MCF 10A (cell line): ENCODE results near the gene KSR1. TPM values are rescaled to one million over a fixed set of nuclear protein-coding genes. Genes with fewer than 3 reads are reported as not detected.

Experiments
- BruUV-seq: library from RNA; stranded (reverse); fragments of 400-500 nt; replicated peaks from 2 replicates; lab custom pipeline; 2021; lab: Mats Ljungman, UMichigan
- CTCF ChIA-PET: fragments of 300-600 bp; sonication (Branson Sonifier 250); formaldehyde crosslinking; extraction: SDS; loops from one replicate; lab custom pipeline; 2021; ENCODE audit warnings: antibody characterized with exemption, inconsistent platforms; lab: Yijun Ruan, JAX
- POLR2A ChIA-PET: fragments of 300-600, 350-650 bp; sonication (Branson Sonifier 250); formaldehyde crosslinking; extraction: SDS; loops from one replicate; lab custom pipeline; 2020; ENCODE audit warnings: antibody characterized with exemption, inconsistent platforms; lab: Yijun Ruan, JAX
- DNase-seq: peaks from one replicate; pipeline ENCODE4 v3.0.0-alpha.2; 2018; ENCODE audit not compliant: unreplicated experiment
- H3K27ac Mint-ChIP-seq: one replicate; pipeline ENCODE4 v1.8.0; 2022; ENCODE audit warnings: mild to moderate bottlenecking, low read depth, mixed read lengths; ENCODE audit not compliant: unreplicated experiment
- H3K27me3 Mint-ChIP-seq: one replicate; pipeline ENCODE4 v1.8.0; 2022; ENCODE audit warnings: mixed read lengths; ENCODE audit not compliant: insufficient read depth, unreplicated experiment
- H3K36me3 Mint-ChIP-seq: one replicate; pipeline ENCODE4 v1.8.0; 2022; ENCODE audit warnings: mild to moderate bottlenecking, moderate library complexity, mixed read lengths; ENCODE audit not compliant: insufficient read depth, unreplicated experiment
- H3K4me1 Mint-ChIP-seq: one replicate; pipeline ENCODE4 v1.8.0; 2022; ENCODE audit warnings: mixed read lengths; ENCODE audit not compliant: insufficient read depth, unreplicated experiment
- H3K4me3 Mint-ChIP-seq: one replicate; pipeline ENCODE4 v1.8.0; 2022; ENCODE audit warnings: mild to moderate bottlenecking, moderate library complexity, mixed read lengths; ENCODE audit not compliant: unreplicated experiment
- H3K9me3 Mint-ChIP-seq: one replicate; pipeline ENCODE4 v1.8.0; 2022; ENCODE audit warnings: mixed read lengths; ENCODE audit not compliant: unreplicated experiment
- intact Hi-C: fragments of 100-400 bp; cut with micrococcal nuclease; formaldehyde crosslinking; loops from 2 replicates; pipeline ENCODE4 v1.14.1; 2022
- total RNA-seq: library from RNA; stranded (reverse); gene quantifications from 2 replicates; pipeline ENCODE4 v1.2.3, GENCODE V29; 2022
- TF ChIP-seq, protein P1 (sequence below): fragments of 200-600 bp; IDR thresholded peaks from one replicate; pipeline ENCODE4 v1.8.0; 2022; ENCODE audit warnings: antibody characterized with exemption, mild to moderate bottlenecking; ENCODE audit not compliant: unreplicated experiment

KSR1 gene
- total RNA-seq, 1 experiment from 2014 or later = 7.2 TPM

DNA sequence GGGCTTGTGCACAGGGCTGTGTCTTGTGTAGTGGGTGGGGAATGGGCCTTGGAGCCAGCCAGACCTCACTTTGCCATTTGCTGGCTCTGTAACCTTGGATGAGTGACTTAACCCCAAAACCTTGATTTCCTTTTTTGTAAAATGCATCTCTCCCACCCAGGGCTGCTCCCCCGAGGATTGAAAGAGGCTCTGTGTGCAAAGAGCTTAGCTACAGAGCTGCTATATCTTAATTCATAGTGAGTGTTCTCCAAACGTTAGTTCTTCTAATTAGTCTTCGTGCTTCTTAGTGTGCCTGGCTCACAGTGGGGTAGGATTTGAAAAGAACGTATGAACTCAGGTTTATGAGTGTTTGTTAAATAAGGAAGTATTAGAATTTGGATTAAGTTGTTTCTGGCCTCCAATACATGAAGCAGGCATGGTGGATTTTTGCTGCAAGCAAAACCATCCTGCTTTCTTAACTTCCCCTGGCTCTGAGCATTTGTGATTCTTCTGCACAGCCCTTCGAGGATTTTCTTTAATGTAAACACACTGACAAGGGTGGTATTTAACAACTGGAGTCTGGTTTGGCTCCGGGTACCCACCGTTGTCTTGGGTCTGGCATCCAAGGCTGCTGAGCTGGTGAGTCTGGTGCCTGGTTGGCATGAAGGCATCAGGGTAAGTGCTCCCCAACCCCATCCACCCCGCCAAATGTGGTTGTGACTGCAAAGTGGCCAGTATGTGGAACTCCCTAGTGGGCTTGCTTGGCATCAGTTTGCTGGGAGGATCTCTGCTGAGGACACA is 29.7 kb downstream of the KSR1 start:
- TF ChIP-seq, protein P1, sequence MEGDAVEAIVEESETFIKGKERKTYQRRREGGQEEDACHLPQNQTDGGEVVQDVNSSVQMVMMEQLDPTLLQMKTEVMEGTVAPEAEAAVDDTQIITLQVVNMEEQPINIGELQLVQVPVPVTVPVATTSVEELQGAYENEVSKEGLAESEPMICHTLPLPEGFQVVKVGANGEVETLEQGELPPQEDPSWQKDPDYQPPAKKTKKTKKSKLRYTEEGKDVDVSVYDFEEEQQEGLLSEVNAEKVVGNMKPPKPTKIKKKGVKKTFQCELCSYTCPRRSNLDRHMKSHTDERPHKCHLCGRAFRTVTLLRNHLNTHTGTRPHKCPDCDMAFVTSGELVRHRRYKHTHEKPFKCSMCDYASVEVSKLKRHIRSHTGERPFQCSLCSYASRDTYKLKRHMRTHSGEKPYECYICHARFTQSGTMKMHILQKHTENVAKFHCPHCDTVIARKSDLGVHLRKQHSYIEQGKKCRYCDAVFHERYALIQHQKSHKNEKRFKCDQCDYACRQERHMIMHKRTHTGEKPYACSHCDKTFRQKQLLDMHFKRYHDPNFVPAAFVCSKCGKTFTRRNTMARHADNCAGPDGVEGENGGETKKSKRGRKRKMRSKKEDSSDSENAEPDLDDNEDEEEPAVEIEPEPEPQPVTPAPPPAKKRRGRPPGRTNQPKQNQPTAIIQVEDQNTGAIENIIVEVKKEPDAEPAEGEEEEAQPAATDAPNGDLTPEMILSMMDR = no peak
- Mint-ChIP-seq H3K27me3 (no peaks in the 10 kb centered on the region), H3K4me1 (peaks cover 18% of the 10 kb centered on the region), H3K36me3 (no peaks in the 10 kb centered on the region), H3K9me3 (no peaks in the 10 kb centered on the region), H3K4me3 (no peak overlapping the region), H3K27ac (no peak overlapping the region)
- intact Hi-C loops = no loop called here
- POLR2A ChIA-PET = interaction anchor here (0.6 kb wide), 1 partner anchor 28 kb away, joined by 4 read pairs; no protein-coding TSS in a partner anchor
- DNase-seq = no peak
- BruUV-seq = no TSS peak
- CTCF ChIA-PET = no interaction called here

DNA sequence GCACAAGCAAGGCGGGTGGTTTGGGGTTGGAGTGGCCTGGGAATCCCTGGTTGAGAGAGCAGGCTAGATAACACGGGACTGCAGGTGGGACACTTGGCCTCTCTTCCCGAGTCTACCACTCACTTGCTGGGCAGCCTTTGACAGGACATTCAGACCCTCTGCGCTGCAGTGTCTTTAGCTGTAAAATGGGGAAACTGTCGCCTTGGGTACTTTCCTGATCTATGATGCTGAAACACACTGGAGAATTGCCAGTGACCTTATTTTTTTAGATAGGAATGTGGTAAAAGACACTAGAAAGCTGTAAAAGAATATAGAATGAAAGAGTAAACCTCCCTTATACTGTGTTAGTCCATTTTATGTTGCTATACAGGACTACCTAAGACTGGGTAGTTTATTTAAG is 30.5 kb downstream of the KSR1 start:
- TF ChIP-seq, protein P1 = no peak
- H3K4me3 Mint-ChIP-seq = no peak overlapping the region
- no peaks in the 10 kb centered on the region for H3K9me3 Mint-ChIP-seq
- BruUV-seq = no TSS peak
- H3K36me3 Mint-ChIP-seq = no peaks in the 10 kb centered on the region
- intact Hi-C loops = no loop called here
- H3K27me3 Mint-ChIP-seq = no peaks in the 10 kb centered on the region
- POLR2A ChIA-PET = no interaction called here
- peaks cover 18% of the 10 kb centered on the region for H3K4me1 Mint-ChIP-seq
- no peak for DNase-seq
- CTCF ChIA-PET = interaction anchor here (12.2 kb wide), 1 partner anchor 114 kb away, joined by 196 read pairs; no protein-coding TSS in a partner anchor
- no peak overlapping the region for H3K27ac Mint-ChIP-seq

DNA sequence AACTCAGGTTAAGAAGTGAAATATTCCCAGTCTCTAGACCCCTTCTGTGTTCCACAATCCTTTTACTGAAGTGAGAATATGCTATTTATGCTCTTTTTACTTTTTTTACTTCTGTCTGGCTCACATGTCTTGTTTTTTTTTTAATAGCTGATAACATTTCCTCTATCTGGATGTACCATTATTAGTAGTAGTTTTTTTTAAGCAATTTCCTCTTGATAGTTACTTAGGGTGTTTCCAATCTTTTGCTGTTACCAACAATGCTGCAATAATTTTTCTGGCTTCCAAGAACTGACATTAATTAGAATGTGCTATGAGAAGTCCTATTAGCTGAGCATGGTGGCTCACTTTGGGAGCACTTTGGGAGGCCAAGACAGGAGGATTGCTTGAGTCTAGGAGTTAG is 32.0 kb downstream of the KSR1 start:
- H3K4me1 Mint-ChIP-seq = peaks cover 18% of the 10 kb centered on the region

More for the DNA sequence above, 32.0 kb downstream of the KSR1 start:
- H3K9me3 Mint-ChIP-seq = no peaks in the 10 kb centered on the region
- no TSS peak for BruUV-seq
- intact Hi-C loops = no loop called here
- H3K27me3 Mint-ChIP-seq = no peaks in the 10 kb centered on the region
- no peaks in the 10 kb centered on the region for H3K36me3 Mint-ChIP-seq
- ChIA-PET CTCF (interaction anchor here (1.2 to 12.2 kb wide), 2 partner anchors 107 to 113 kb away, joined by 4 to 196 read pairs; no protein-coding TSS in a partner anchor), POLR2A (no interaction called here)
- TF ChIP-seq, protein P1 = no peak
- no peak overlapping the region for H3K27ac Mint-ChIP-seq
- no peak for DNase-seq
- H3K4me3 Mint-ChIP-seq = no peak overlapping the region
